Mammary epithelial cell (primary cell): ENCODE results near the gene HSPA12B.

Source experiments
- EZH2 ChIP-seq: IDR thresholded peaks from 2 replicates; pipeline ENCODE4 v1.6.1; 2012; ENCODE audit warnings: low read length, inconsistent platforms, borderline replicate concordance
- TF ChIP-seq, protein P1 (sequence below), 2 donors: IDR thresholded peaks in 1 of 2; conservative IDR thresholded peaks in 1 of 2; 2 replicates each; pipeline ENCODE4 v1.5.1; 2011 to 2012; ENCODE audit warnings: inconsistent platforms in 2 of 2, low read length in 2 of 2, mild to moderate bottlenecking in 2 of 2, control low read depth in 1 of 2, low read depth in 1 of 2; ENCODE audit not compliant: insufficient read depth in 1 of 2; ENCODE audit errors: extremely low read depth in 1 of 2

DNA sequence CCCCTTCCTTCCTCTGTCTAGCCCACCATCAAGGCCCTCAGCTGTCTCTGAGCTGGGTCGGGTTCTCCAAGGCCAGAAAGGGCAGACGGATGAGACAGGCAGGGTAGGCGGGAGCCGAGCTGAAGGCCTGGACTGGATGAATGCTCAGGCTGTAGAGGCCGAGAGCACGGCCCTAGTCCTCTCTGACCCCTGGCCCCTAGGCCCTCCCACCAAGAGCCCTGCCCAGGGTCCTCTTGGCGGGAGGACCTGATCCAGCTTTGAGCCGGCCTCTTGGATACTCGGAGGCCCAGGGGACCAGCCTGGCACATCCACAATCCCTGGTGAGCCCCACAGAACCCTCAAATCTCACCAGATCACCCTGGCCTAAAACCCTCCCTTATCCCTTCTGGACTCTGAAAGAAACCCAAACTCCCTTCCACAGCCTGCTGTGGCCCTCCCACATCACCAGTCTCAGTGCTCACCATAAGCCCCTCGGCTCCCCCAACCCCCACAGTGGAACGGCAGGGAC is 26.9 kb downstream of the HSPA12B start:
- TF ChIP-seq, protein P1, sequence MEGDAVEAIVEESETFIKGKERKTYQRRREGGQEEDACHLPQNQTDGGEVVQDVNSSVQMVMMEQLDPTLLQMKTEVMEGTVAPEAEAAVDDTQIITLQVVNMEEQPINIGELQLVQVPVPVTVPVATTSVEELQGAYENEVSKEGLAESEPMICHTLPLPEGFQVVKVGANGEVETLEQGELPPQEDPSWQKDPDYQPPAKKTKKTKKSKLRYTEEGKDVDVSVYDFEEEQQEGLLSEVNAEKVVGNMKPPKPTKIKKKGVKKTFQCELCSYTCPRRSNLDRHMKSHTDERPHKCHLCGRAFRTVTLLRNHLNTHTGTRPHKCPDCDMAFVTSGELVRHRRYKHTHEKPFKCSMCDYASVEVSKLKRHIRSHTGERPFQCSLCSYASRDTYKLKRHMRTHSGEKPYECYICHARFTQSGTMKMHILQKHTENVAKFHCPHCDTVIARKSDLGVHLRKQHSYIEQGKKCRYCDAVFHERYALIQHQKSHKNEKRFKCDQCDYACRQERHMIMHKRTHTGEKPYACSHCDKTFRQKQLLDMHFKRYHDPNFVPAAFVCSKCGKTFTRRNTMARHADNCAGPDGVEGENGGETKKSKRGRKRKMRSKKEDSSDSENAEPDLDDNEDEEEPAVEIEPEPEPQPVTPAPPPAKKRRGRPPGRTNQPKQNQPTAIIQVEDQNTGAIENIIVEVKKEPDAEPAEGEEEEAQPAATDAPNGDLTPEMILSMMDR (conservative IDR thresholded peaks at IDR 0.05 in 1 of 2, IDR thresholded peaks at IDR 0.05 in 1 of 2; ENCODE audit: extremely low read depth in 1 of 2, insufficient read depth in 1 of 2, low read depth in 1 of 2, low read length in 2 of 2) = no peak
- TF ChIP-seq EZH2 = no peak
